HG03135 (cell line): ENCODE data around the gene CAMTA1.
"Not testable (repeated sequence)": the region's sequence is repeated elsewhere in the genome, so short reads cannot be mapped to it uniquely, and the experiment has no call there.

Source experiments
- ATAC-seq: cut with Tn5 transposase; IDR thresholded peaks from one replicate; pipeline ENCODE4 v1.9.1; 2021; ENCODE audit warnings: mild to moderate bottlenecking, moderate library complexity; ENCODE audit not compliant: unreplicated experiment

The CAMTA1 gene

GRCh38 chr1:6904476-6905170 lies 119.4 kb downstream of the CAMTA1 start:
- no peak for ATAC-seq

- ATAC-seq, result no peak
These were observed 120.1 kb downstream of the CAMTA1 start for GRCh38 chr1:6905331-6905730.

GRCh38 chr1:6905790-6906189 lies 120.5 kb downstream of the CAMTA1 start:
- ATAC-seq, result no peak

- no peak for ATAC-seq
These were observed 121.5 kb downstream of the CAMTA1 start for GRCh38 chr1:6906783-6907182.

- ATAC-seq, result no peak
These were observed 121.9 kb downstream of the CAMTA1 start for GRCh38 chr1:6907201-6907600.

GRCh38 chr1:6907676-6908434 lies 122.6 kb downstream of the CAMTA1 start:
- no peak for ATAC-seq

- ATAC-seq, result no peak
These were observed 124.1 kb downstream of the CAMTA1 start for GRCh38 chr1:6909401-6909800.

- ATAC-seq, result no peak
These were observed 124.6 kb downstream of the CAMTA1 start for GRCh38 chr1:6909857-6910256.

GRCh38 chr1:6911021-6911941 lies 126.0 kb downstream of the CAMTA1 start:
- no peak for ATAC-seq

GRCh38 chr1:6911974-6912373 lies 126.7 kb downstream of the CAMTA1 start:
- no peak for ATAC-seq

- ATAC-seq, result no peak
These were observed 127.3 kb downstream of the CAMTA1 start for GRCh38 chr1:6912518-6912917.

GRCh38 chr1:6913086-6913485 lies 127.8 kb downstream of the CAMTA1 start:
- ATAC-seq, result no peak

GRCh38 chr1:6914706-6915105 lies 129.5 kb downstream of the CAMTA1 start:
- ATAC-seq, result no peak

GRCh38 chr1:6915999-6916565 lies 130.8 kb downstream of the CAMTA1 start:
- ATAC-seq, result no peak

GRCh38 chr1:6917067-6917466 lies 131.8 kb downstream of the CAMTA1 start:
- ATAC-seq, result no peak

GRCh38 chr1:6918186-6918924 lies 133.1 kb downstream of the CAMTA1 start:
- no peak for ATAC-seq

- no peak for ATAC-seq
These were observed 133.8 kb downstream of the CAMTA1 start for GRCh38 chr1:6918925-6919511.

GRCh38 chr1:6921506-6921905 lies 136.3 kb downstream of the CAMTA1 start:
- ATAC-seq, result not testable (repeated sequence)

GRCh38 chr1:6922096-6922931 lies 137.1 kb downstream of the CAMTA1 start:
- no peak for ATAC-seq
